ENCODE measurements around the gene MX2. TPM values are rescaled to one million over a fixed set of nuclear protein-coding genes. Genes with fewer than 3 reads are reported as not detected.

MX2 gene
- total and polyA plus RNA-seq, 2 of the 8 experiments (the other 6 are each of a cell fraction or from before 2014, with no cell fraction given): 3.1 to 8.9 TPM

DNA sequence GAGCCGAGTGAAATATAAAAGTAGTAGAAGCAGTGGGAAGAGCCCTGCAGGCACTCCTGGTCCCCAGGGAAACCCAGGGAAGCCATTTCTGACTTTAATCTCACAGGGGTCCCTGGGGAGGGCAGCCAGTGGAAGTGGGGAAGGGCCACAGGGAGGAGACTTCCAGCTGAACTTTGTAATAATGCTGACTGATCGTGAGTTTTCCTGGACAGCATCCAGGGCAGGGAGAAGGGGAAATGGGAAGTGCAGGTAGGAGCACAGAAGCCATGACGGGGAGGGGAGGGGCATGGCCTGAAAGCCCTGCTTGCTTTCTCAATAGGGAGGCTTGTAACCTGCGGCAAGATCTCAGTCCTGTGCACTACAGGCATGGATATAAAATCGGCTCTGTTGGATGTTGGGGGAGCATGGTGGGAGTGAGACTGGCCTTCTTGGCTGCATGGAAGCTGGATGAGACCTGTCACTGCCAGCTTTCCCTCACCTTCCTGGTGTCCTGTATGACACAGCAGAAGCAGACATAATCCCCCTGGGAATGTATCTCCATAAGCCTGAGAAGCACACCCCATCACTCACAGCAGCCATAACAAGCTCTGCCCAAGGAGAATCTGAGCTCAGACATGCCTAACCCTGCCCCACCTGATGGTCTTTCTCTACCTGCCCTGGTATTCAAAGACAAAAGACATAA, 49.1 kb downstream of the MX2 start (continued):
- TF ChIP-seq SUZ12 (IDR thresholded peaks at IDR 0.05; ENCODE audit: low read length) (no peak), POLR2AphosphoS5 (IDR thresholded peaks at IDR 0.05; ENCODE audit: low read depth, low read length) (no peak), POLR2A (IDR thresholded peaks at IDR 0.05; ENCODE audit: control extremely low read depth in 1 of 2, low read depth in 2 of 2, low read length in 2 of 2) (no peak), KDM4A (IDR thresholded peaks at IDR 0.05; ENCODE audit: low read depth, low read length, severe bottlenecking) (no peak), JUND (IDR thresholded peaks at IDR 0.05; ENCODE audit: low read length) (no peak), CBX8 (IDR thresholded peaks at IDR 0.05; ENCODE audit: borderline replicate concordance, low read depth, low read length) (no peak)
